Liver (tissue), 9 donors: ENCODE measurements around the gene TEKT2. TPM values are rescaled to one million over a fixed set of nuclear protein-coding genes. Genes with fewer than 3 reads are reported as not detected.

Experiments used
- DNase-seq: peaks from one replicate; pipeline ENCODE4 v3.0.0-alpha.2; 2017; ENCODE audit warnings: low spot score
- H3K27ac ChIP-seq, 2 donors: one replicate each; pipeline ENCODE4 v1.7.0; 2013; ENCODE audit warnings: inconsistent platforms in 2 of 2, low read length in 2 of 2, control low read depth in 1 of 2, low read depth in 1 of 2, mild to moderate bottlenecking in 1 of 2
- H3K27me3 ChIP-seq, 4 donors: one replicate each; pipeline versions ENCODE4 v1.6.1 to v1.7.0; 2013; ENCODE audit warnings: low read length in 3 of 4, inconsistent platforms in 1 of 4, mild to moderate bottlenecking in 1 of 4, moderate library complexity in 1 of 4; ENCODE audit not compliant: control insufficient read depth in 4 of 4, insufficient read depth in 4 of 4
- H3K36me3 ChIP-seq, 4 donors: one replicate each; pipeline versions ENCODE4 v1.6.1 to v1.7.0; 2013; ENCODE audit warnings: low read length in 3 of 4, mild to moderate bottlenecking in 3 of 4, low read depth in 1 of 4, moderate library complexity in 1 of 4; ENCODE audit not compliant: control insufficient read depth in 4 of 4, insufficient read depth in 3 of 4
- H3K4me1 ChIP-seq, 4 donors: one replicate each; pipeline versions ENCODE4 v1.6.1 to v1.7.0; 2013; ENCODE audit warnings: low read length in 3 of 4, mild to moderate bottlenecking in 3 of 4, moderate library complexity in 1 of 4; ENCODE audit not compliant: control insufficient read depth in 4 of 4, insufficient read depth in 4 of 4
- H3K4me3 ChIP-seq, 3 donors: one replicate each; pipeline versions ENCODE4 v1.6.1 to v1.7.0; 2013; ENCODE audit warnings: low read length in 3 of 3, control low read depth in 1 of 3, low read depth in 1 of 3, mild to moderate bottlenecking in 1 of 3
- H3K9ac ChIP-seq, 2 donors: one replicate each; pipeline ENCODE4 v1.7.0; 2013; ENCODE audit warnings: low read length in 2 of 2, mild to moderate bottlenecking in 2 of 2, moderate library complexity in 2 of 2, control low read depth in 1 of 2, low read depth in 1 of 2
- H3K9me3 ChIP-seq, 4 donors: one replicate each; pipeline versions ENCODE4 v1.6.1 to v1.7.0; 2013; ENCODE audit warnings: low read length in 3 of 4; ENCODE audit not compliant: control insufficient read depth in 4 of 4
- ATF3 ChIP-seq: IDR thresholded peaks from 2 replicates; pipeline ENCODE4 v1.6.1; 2016; ENCODE audit warnings: antibody characterized with exemption
- CTCF ChIP-seq: fragments of 150-350 bp; IDR thresholded peaks from 2 replicates; pipeline ENCODE4 v1.5.1; 2017; ENCODE audit warnings: improper control_type of control experiment, low read depth, low read length; ENCODE audit not compliant: missing input control
- EGR1 ChIP-seq, 2 donors: IDR thresholded peaks; 2 replicates each; pipeline ENCODE4 v1.6.1; 2016 to 2018; ENCODE audit warnings: antibody characterized with exemption in 2 of 2, low read depth in 2 of 2
- FOXA1 ChIP-seq: IDR thresholded peaks from 2 replicates; pipeline ENCODE4 v1.6.1; 2016; ENCODE audit warnings: antibody characterized with exemption
- FOXA2 ChIP-seq: IDR thresholded peaks from 2 replicates; pipeline ENCODE4 v1.6.1; 2016; ENCODE audit warnings: antibody characterized with exemption
- GABPA ChIP-seq, 2 donors: IDR thresholded peaks in 1 of 2; conservative IDR thresholded peaks in 1 of 2; 2 replicates each; pipeline ENCODE4 v1.6.1; 2016; ENCODE audit warnings: antibody characterized with exemption in 2 of 2, mild to moderate bottlenecking in 1 of 2, moderate library complexity in 1 of 2
- HNF4A ChIP-seq, 2 donors: conservative IDR thresholded peaks; 2 replicates each; pipeline ENCODE4 v1.6.1; 2016; ENCODE audit warnings: antibody characterized with exemption in 2 of 2, mild to moderate bottlenecking in 2 of 2
- HNF4G ChIP-seq: IDR thresholded peaks from 2 replicates; pipeline ENCODE4 v1.6.1; 2016; ENCODE audit warnings: antibody characterized with exemption
- MAX ChIP-seq: IDR thresholded peaks from 2 replicates; pipeline ENCODE4 v1.6.1; 2016; ENCODE audit warnings: antibody characterized with exemption
- RAD21 ChIP-seq, 2 donors: IDR thresholded peaks; 2 replicates each; pipeline ENCODE4 v1.6.1; 2016; ENCODE audit warnings: antibody characterized with exemption in 2 of 2, mild to moderate bottlenecking in 2 of 2
- REST ChIP-seq: IDR thresholded peaks from 2 replicates; pipeline ENCODE4 v1.6.1; 2016; ENCODE audit warnings: antibody characterized with exemption, mild to moderate bottlenecking
- RXRA ChIP-seq, 2 donors: IDR thresholded peaks; 2 replicates each; pipeline ENCODE4 v1.6.1; 2017 to 2018; ENCODE audit warnings: antibody characterized with exemption in 2 of 2, mild to moderate bottlenecking in 1 of 2
- SP1 ChIP-seq: IDR thresholded peaks from 2 replicates; pipeline ENCODE4 v1.6.1; 2018; ENCODE audit warnings: antibody characterized with exemption, mild to moderate bottlenecking
- TAF1 ChIP-seq: conservative IDR thresholded peaks from 2 replicates; pipeline ENCODE4 v1.6.1; 2016; ENCODE audit warnings: antibody characterized with exemption, mild to moderate bottlenecking
- YY1 ChIP-seq: IDR thresholded peaks from 2 replicates; pipeline ENCODE4 v1.6.1; 2016; ENCODE audit warnings: antibody characterized with exemption, mild to moderate bottlenecking
- WGBS: extraction: QIAGEN DNeasy Blood & Tissue Kit; methylation state at CpG from one replicate; pipeline ENCODE4 v1.1.7; 2013; 5-methylcytosine and 5-hydroxymethylcytosine counted together
- polyA plus RNA-seq, 2 donors: library from polyadenylated mRNA; stranded (reverse) in 1 of 2; unstranded in 1 of 2; fragments of 200-250 nt in 1 of 2; fragments of >200 nt in 1 of 2; fragmentation: Nextera tagmentation in 1 of 2; extraction: Ambion mirVana in 1 of 2; gene quantifications; one replicate each; pipeline versions ENCODE4 v1.2.1 to v1.2.3, GENCODE V29; 2013 to 2015
- total RNA-seq, 2 donors: library from RNA; depleted of rRNA; stranded (reverse); fragments of >200 nt; gene quantifications; one replicate each; pipeline ENCODE4 v1.2.3, GENCODE V29; 2014
- donor health status: healthy.
- donor health status: healthy.
- donor health status: healthy.
- donor health status: healthy.
- donor health status: healthy.

The TEKT2 gene
- total and polyA plus RNA-seq, 4 donors: 0.14 to 0.17 TPM; not detected in 2

DNA sequence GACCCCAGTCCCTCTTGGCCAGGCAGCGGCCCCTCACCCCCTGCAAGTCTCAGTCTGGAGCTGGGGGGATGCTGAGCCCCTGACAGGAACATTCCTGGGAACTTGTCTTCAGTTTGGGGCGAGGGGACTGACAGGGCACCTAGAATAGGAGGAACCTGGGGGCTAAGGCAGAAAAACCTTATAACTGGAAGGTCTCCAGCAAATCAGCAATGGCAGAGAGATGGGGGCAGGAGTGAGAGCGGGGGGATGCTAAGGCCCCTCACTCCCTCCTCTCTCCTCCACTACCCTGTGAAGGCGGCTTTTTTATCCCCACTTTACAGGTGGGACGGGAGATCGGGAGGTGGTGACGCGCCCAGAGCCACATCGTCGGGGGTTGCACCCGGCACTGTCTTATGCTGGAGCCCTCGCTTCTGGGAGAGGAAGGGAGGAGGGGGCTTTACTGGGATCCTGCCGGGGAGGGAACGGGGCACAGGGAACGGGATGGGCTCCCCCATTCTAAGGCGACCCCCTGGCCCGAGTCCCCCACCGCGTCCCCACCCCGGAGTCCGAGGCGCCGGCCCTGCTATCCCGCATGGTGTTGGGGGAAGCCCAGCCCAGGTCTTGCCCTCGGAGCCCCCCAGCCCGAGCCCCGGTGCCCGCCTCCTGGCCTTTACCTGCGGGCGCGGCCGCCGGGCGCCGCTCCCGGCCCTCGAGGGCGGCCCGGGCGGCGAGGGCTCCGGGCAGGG lies 40.7 kb downstream of the TEKT2 start:
- DNase-seq: no peak
- 23% methylated on average over 42 of the region's 42 CpGs for WGBS
- Histone ChIP-seq H3K27me3 (no peaks in the 10 kb centered on the region), H3K9me3 (no peaks in the 10 kb centered on the region), H3K4me3 (peak overlapping the region in 1 of 3 donors; percentile 40), H3K27ac (no peak overlapping the region), H3K4me1 (peaks cover 0 to 3% (median 0%) of the 10 kb centered on the region in 4 donors), H3K9ac (no peak overlapping the region), H3K36me3 (no peaks in the 10 kb centered on the region)
- TF ChIP-seq CTCF: no peak
- no peak for TF ChIP-seq FOXA2

DNA sequence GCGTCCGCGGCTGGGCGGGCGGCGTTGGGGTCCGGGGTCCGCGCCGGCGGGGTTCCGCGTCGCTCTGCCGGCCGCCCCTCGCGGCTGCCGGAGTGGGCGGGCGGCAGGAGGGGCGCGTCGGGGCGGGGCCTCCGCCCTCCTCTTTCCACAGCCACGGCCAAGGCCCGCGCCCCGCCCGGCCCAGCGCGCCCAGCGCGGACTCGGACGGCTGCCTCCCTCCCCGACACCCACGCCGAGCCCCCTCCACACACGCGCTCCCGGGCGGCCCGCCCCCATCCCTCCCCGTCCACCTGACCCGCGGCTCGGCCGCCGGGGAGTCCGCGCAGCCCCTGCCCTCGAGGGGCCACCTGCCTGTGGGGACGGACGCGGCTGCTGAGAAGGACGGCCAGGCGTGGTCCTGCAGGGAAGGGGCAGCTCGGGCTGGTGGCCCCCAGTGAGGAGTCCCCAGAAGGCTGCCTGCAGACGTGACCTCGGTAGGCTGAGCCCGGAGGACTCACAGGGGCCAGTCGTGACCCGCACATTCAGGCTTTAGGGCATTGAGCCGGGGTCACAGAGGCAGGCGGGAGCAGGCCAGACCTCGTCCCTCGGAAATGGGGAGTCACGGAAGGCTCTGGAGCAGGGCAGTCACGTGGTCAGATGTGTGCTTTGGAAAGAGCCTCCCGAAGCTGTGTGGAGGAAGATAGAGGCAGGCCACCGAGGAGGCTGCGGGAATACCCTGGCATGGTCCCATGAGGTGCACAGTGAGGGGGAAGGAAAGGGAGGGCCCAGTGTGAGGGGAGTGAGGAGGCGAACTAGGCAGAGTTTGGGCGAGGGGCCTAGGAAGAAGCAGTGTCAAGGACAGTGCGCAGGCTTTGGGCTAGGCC lies 41.5 kb downstream of the TEKT2 start, which contains the start of gene COL8A2:
COL8A2 (minus strand) TSS at position 94 of the 863 bp plus-strand sequence. CDS start 24,980 bp downstream, outside the sequence.
- Histone ChIP-seq H3K27me3 (no peaks in the 10 kb centered on the region), H3K4me1 (peaks cover 0 to 3% (median 0%) of the 10 kb centered on the region in 4 donors), H3K9ac (no peak within 1 kb of the TSS), H3K4me3 (peak within 1 kb of the TSS in 1 of 3 donors; percentile 40), H3K36me3 (no peaks in the 10 kb centered on the region), H3K9me3 (no peaks in the 10 kb centered on the region), H3K27ac (no peak within 1 kb of the TSS)
- no peak for DNase-seq
- TF ChIP-seq RXRA (IDR thresholded peaks at IDR 0.05) (peak in 1 of 2 donors; percentile 17), ATF3 (no peak), FOXA1 (no peak), SP1 (no peak), HNF4G (no peak), EGR1 (IDR thresholded peaks at IDR 0.05; ENCODE audit: low read depth in 2 of 2) (no peak), HNF4A (conservative IDR thresholded peaks at IDR 0.05) (no peak), MAX (no peak)
- WGBS: 15% methylated on average over 77 of the region's 77 CpGs

DNA sequence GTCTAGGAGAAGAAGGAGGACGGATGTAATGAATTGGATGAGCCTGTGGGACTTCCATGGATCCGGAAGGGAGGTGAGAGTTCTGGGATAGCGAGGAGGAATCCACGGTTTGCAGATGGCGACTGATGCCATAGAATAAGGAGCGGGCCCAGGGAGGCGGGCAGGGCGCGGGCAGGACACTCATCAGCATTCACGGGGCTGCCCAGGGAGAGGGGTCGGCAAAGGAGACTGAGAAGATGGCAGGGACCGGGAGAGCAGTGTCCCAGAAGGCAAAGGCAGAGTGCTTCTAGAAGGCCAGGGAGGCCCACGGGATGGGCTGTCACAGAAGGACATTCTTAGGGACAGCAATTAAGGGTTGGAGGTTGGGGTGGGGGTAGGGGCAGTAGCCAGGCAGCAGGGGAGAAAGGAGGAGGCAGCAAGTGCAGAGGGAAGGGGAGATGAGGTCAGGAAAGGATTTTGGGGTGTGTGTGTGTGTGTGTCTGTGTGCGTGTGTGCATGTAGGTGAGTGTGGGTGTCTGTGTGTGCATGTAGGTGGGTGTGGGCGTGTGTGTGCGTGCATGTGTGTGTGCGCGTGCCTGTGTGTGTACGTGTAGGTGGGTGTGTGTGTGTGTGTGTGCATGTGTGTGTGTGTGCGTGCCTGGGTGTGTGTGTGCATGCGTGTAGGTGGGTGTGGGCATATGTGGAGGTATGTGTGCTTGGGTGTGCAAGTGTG lies 42.3 kb downstream of the TEKT2 start:
- Histone ChIP-seq H3K36me3 (no peaks in the 10 kb centered on the region), H3K27me3 (no peaks in the 10 kb centered on the region), H3K9ac (no peak overlapping the region), H3K9me3 (no peaks in the 10 kb centered on the region), H3K4me1 (peaks cover 0 to 3% (median 0%) of the 10 kb centered on the region in 4 donors), H3K27ac (no peak overlapping the region), H3K4me3 (no peak overlapping the region)
- DNase-seq: no peak
- 84% methylated on average over 21 of the region's 21 CpGs for WGBS
- TF ChIP-seq ATF3: no peak
- TF ChIP-seq FOXA1: no peak
- TF ChIP-seq FOXA2: no peak
- TF ChIP-seq RAD21 (IDR thresholded peaks at IDR 0.05): no peak
- TF ChIP-seq HNF4A (conservative IDR thresholded peaks at IDR 0.05): no peak
- no peak for TF ChIP-seq HNF4G
- TF ChIP-seq YY1: no peak
- no peak for TF ChIP-seq TAF1
- no peak for TF ChIP-seq SP1
- no peak for TF ChIP-seq GABPA (IDR thresholded peaks at IDR 0.05 in 1 of 2, conservative IDR thresholded peaks at IDR 0.05 in 1 of 2)
- TF ChIP-seq CTCF: no peak
- TF ChIP-seq REST: no peak
